ENCODE results near the gene JAG1. TPM values are rescaled to one million over a fixed set of nuclear protein-coding genes. Genes with fewer than 3 reads are reported as not detected.

JAG1 gene
- total RNA-seq, 1 donor = 60.1 TPM

GRCh38 chr20:10674684-10675449 is 1.1 kb upstream of the JAG1 start:
- peak; percentile 96 for DNase-seq (ENCODE audit: insufficient read length, low spot score, missing footprints)
- Histone ChIP-seq H3K36me3 (ENCODE audit: insufficient read depth, low read length) (no peaks in the 10 kb centered on the region), H3K4me2 (ENCODE audit: insufficient read depth, low read length) (peak overlapping the region; percentile 84), H2AFZ (ENCODE audit: low read length) (peak overlapping the region; percentile 88), H3K79me2 (ENCODE audit: insufficient read depth, low read length) (peaks cover 36% of the 10 kb centered on the region), H3K27ac (ENCODE audit: low read depth, low read length) (peak overlapping the region; percentile 97), H3K4me1 (ENCODE audit: insufficient read depth, low read length) (peaks cover 35% of the 10 kb centered on the region), H3K27me3 (ENCODE audit: insufficient read depth, low read length) (no peaks in the 10 kb centered on the region), H3K9me3 (ENCODE audit: low read depth, low read length) (no peaks in the 10 kb centered on the region), H4K20me1 (ENCODE audit: insufficient read depth, low read length) (no peaks in the 10 kb centered on the region), H3K4me3 (ENCODE audit: insufficient read depth, low read length) (peak overlapping the region; percentile 97)
- peak; percentile 66 for TF ChIP-seq CTCF (IDR thresholded peaks at IDR 0.05; ENCODE audit: extremely low read depth, low read depth, low read length)

- Histone ChIP-seq H3K4me1 (ENCODE audit: insufficient read depth, low read length) (peaks cover 27% of the 10 kb centered on the region), H3K27me3 (ENCODE audit: insufficient read depth, low read length) (no peaks in the 10 kb centered on the region), H4K20me1 (ENCODE audit: insufficient read depth, low read length) (no peaks in the 10 kb centered on the region), H3K79me2 (ENCODE audit: insufficient read depth, low read length) (peaks cover 51% of the 10 kb centered on the region), H2AFZ (ENCODE audit: low read length) (peak overlapping the region; percentile 61), H3K36me3 (ENCODE audit: insufficient read depth, low read length) (peaks cover 8% of the 10 kb centered on the region), H3K27ac (ENCODE audit: low read depth, low read length) (peak overlapping the region; percentile 97), H3K4me2 (ENCODE audit: insufficient read depth, low read length) (peak overlapping the region; percentile 84), H3K4me3 (ENCODE audit: insufficient read depth, low read length) (peak overlapping the region; percentile 97), H3K9me3 (ENCODE audit: low read depth, low read length) (no peaks in the 10 kb centered on the region)
- DNase-seq (ENCODE audit: insufficient read length, low spot score, missing footprints) = peak; percentile 75
- TF ChIP-seq CTCF (IDR thresholded peaks at IDR 0.05; ENCODE audit: extremely low read depth, low read depth, low read length) = no peak
Observed at GRCh38 chr20:10673176-10673841, 490 bp downstream of the JAG1 start.

- Histone ChIP-seq H3K4me1 (ENCODE audit: insufficient read depth, low read length) (peaks cover 29% of the 10 kb centered on the region), H3K9me3 (ENCODE audit: low read depth, low read length) (no peaks in the 10 kb centered on the region), H2AFZ (ENCODE audit: low read length) (peak overlapping the region; percentile 61), H3K4me2 (ENCODE audit: insufficient read depth, low read length) (peak overlapping the region; percentile 84), H3K27me3 (ENCODE audit: insufficient read depth, low read length) (no peaks in the 10 kb centered on the region), H4K20me1 (ENCODE audit: insufficient read depth, low read length) (no peaks in the 10 kb centered on the region), H3K79me2 (ENCODE audit: insufficient read depth, low read length) (peaks cover 57% of the 10 kb centered on the region), H3K27ac (ENCODE audit: low read depth, low read length) (peak overlapping the region; percentile 97), H3K36me3 (ENCODE audit: insufficient read depth, low read length) (peaks cover 14% of the 10 kb centered on the region), H3K4me3 (ENCODE audit: insufficient read depth, low read length) (peak overlapping the region; percentile 97)
- no peak for TF ChIP-seq CTCF (IDR thresholded peaks at IDR 0.05; ENCODE audit: extremely low read depth, low read depth, low read length)
- peak; percentile 93 for DNase-seq (ENCODE audit: insufficient read length, low spot score, missing footprints)
Observed at GRCh38 chr20:10672624-10673127, 1.1 kb downstream of the JAG1 start.

All from osteoblast (primary cell).